ENCODE results near the gene PLA2G6.

The PLA2G6 gene

GRCh38 chr22:38107692-38108515 is 73.7 kb downstream of the PLA2G6 start:
- no peak for DNase-seq

DNA sequence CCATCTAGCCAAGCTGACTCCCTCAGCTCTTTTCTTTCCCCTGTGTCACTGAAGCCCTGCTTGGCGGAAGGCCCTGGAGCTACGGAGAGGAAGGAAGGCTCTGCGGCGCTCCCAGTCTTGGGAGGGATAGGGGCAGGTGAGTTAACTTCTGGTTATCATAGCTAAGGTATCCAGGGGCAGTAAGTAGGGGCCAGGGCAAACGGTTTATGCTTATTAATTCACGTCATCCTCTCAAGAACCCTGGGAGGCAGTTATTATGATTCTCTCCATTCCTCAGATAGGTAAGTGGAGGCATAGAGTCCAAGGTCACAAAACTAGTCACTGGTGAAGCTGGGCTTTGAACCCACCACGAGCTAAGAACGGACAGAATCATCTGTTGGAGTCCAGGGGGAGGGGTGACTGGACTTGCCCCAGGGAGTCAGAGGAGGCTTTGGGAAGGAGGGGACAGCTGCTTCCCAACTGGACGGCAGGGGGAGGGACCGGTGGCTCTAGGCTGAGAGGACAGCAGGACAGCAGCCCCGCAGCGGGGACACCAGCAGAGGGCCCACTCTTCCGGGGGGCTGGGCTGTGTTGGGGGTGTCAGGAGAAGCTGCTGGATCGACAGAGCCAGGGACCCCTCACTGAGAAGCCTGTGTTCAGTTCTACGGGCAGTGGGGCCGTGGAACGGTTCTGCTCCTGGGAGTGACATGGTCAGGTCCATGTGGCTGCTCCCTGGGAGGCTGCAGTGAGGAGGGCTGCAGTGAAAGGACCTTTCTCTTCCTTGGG is 74.6 kb downstream of the PLA2G6 start:
- no peak for DNase-seq

DNA sequence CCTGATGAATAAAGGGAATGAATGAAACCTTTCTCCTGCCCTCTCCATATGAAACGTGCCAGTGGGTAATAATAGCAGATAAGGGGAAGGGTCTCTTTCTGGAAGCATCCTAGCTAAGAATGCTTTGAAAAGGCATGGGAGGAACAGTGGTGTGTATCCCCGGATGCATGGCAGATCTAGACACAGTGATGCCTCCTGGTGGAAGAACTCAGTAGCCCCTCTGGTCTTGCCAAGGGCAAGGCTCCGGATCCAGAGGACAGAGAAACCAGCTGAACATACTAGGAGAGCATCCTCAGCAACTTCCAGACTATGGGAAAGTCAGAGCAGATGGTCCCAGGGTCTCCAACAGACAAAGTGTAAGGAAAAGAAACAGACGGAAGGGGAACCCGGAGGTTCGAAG is 77.5 kb downstream of the PLA2G6 start:
- DNase-seq, result no peak

GRCh38 chr22:38103641-38104040 is 78.0 kb downstream of the PLA2G6 start:
- no peak for DNase-seq

GRCh38 chr22:38098410-38099249 is 83.0 kb downstream of the PLA2G6 start:
- no peak for DNase-seq

- no peak for DNase-seq
Measured at GRCh38 chr22:38097557-38098409, 83.8 kb downstream of the PLA2G6 start.

DNA sequence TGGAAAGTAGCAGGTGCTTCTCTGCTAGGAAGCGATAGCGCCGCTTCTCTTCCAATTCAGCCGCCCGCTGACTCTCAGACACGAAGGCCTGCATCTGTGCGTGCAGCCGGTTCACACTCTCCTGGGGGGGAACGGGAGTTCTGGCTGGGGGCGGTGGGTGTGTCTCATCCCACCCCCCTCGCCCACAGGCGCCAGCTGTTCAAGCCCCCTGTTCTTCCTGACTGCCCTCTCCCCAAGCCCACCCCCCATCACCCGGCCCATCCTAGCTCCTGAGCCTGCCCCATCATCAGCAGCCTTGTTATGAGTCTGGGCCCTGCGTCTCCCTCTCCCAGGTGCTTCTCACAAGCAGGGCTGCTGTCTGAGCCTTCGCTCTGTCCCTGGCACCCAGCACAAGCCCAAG is 84.6 kb downstream of the PLA2G6 start:
- DNase-seq, result no peak

DNA sequence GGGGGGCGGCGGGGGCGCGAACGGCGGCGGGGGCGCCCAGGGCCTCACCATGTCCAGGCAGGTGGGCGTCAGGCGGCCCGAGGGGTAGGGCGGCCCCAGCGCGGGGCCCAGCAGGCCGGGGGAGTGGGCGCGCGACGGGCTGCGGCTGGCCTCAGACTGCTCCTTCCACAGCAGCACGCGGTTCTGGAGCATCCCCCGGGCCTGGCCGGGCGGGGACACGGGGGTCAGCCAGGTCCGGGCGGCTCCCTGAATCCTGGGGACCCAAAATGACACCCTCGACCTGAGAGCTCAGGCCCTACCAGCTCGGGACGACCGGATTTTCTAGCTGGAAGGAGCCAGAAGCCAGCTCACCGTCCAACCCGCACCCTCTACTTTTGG is 92.2 kb downstream of the PLA2G6 start:
- DNase-seq, result no peak

DNA sequence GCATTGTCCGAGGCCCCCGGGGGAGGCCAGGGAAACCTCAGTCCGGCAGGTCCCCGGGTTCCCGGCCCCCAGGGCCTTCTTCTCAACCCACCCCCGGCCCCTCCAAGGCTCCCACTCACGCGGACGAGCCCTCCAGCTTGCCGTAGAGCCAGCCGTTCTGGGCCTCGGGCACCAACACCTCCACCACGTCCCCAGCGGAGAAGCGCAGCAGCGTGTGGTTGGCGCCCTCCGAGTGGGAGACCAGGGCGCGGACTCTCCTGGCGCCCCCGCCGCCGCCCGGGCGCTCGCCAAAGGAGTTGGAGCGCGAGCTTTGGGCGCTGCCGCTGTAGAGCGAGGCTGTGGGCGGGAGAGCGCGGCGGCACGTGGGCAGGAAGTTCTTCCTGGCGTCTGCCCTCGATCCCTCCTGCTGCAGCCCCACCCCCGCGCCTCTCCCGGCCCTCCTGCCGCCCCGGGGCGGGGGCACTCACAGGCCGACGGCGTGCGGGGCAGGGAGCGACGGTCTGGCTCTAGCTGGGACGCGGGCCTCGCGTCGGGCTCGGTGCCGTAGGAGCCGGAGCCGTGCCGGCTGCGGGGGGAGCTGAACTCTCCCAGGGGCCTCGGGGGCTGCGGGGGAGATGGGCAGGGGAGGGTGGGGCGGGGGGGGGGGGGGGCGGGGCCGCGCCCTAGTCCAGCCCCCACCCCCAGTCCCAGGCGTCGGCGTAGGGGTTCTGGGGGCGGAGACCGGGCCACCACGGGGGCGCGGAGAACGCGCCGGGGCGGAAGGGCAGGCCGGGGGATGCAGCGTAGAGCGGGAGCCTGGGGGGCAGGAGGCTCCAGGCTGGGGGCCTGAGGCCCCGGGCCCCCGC is 92.8 kb downstream of the PLA2G6 start:
- DNase-seq, result no peak

DNA sequence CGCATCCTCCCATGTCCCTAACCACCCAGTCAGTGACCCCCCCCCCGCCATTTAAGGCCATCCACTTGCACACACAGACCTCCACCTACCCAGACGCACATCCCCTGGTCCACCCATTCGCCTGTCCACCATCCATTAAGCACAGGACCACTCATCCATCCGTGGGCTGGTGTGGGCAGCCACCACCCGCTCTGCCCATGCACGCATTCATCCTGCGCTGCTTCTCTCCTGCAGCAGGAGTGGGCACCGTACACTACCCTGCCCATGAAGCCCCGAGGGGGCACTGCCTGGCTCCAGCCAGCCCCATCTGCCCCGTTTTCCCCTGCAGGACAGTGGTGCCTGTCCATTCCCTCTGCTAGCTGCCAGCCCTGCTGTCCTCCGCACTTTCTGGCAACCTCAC is 93.8 kb downstream of the PLA2G6 start:
- no peak for DNase-seq

DNA sequence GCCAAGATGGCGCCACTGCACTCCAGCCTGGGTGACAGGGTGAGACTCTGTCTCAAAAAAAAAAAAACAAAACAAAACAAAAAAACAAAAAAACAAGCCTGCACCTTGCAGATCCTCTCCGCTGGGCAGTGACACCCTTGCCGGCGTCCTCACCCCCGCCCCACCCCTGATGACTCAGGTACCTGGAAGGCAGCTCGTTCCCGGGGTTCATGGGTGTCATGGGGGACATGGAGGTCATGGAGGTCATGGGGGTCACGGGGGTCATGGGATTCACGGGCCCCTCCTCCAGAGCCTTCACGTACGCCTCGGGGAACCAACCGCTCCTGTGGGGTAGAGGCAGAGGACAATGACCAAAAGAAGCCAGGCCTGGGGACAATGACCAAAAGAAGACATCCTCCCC is 94.7 kb downstream of the PLA2G6 start:
- no peak for DNase-seq

- no peak for DNase-seq
Measured at GRCh38 chr22:38086001-38086845, 95.4 kb downstream of the PLA2G6 start.

GRCh38 chr22:38085501-38085900 is 96.1 kb downstream of the PLA2G6 start:
- no peak for DNase-seq

DNA sequence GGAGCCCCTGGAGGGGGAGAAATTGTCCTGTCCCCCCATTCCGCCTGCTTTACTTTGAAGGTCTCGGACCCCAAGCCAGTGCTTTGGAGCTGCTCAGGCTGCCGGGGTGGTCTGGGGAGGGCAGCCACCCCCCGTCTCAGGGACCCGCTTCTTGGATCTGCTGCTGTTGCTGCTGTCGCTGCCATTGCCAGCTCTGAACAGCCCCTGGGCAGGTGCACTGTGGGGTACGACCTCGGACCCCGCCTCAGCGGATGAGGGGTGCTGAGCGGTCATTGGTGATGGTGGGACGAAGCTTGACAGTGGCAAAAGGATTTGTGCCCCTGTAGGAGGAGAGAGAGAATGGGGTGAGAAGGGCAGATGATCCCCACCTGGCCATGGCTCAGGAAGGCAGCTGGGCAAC is 96.6 kb downstream of the PLA2G6 start:
- DNase-seq, result no peak

DNA sequence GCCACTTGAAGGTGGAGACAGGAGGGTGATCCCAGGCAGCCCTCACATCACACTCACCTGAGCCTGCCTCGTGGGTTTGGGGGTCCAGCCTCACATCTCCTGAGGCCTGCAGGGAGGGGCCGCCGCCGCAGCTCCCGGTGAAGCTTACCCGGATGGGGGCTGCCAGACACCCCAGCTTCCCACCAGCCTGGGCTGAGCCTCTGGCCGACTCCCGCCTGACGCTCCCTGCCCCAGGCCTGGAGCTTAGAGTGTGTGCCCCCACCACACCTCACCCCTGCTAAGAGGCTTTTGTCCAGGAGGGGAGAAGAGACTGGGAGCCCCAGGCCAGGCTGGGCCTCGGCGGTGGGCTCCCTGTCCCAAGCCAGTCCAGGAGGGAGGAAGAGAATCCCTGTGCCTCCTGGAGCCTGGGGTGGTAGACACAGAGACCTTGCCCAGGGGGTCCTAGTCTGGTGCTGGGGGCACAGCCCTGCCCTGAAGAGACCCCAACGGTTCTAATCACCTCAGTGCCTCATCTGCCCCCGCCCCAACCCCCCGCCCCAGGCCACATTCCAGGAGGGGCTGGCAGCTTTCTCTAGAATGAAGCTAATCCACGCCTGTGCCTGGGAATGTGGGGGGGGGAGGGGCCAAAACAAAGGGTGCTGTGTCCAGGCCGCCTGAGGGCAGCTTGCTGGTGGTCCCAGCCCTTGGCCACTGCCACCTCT is 97.5 kb downstream of the PLA2G6 start, which contains the start of gene SLC16A8:
Gene SLC16A8, minus strand, starts transcription at position 254 of the 701 bp plus-strand sequence. CDS start 1,311 bp downstream, outside the sequence.
- DNase-seq, result no peak

DNA sequence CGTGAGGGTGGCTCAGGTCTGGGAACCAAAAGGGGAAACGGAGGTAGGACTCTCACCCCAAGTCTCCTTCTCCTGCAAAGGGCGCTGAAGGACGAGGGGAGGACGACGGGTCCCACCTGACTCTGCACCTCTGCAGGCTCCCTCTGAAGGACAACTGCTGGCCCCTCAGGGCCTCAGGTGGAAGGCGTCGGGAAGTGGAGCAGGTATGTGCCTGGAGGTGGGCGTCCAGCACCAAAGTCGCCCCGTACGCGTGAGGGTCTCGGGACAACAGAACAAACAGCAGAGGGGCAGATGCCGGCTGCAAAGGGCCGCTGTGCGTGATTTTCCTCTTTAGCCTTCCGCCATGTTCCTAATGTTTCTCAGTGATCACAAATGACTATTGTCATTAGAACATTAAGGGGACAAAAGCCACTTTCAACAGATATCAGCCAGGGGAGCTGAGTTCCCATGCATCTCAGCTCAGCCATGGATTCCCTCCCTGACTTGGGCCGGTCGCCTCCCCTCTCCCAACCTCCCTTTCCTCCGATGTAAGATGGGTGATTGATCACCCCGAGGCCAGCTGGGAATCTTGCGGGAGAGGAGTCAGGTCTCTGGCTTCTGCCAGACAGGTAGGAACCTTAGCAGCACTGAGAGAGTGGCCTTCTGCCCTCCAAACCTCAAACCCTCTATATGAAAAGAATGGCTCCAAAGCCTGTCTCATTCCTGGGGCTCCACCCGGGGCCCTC is 98.5 kb downstream of the PLA2G6 start:
- DNase-seq, result no peak

- no peak for DNase-seq
Measured at GRCh38 chr22:38081941-38082828, 99.4 kb downstream of the PLA2G6 start.

DNA sequence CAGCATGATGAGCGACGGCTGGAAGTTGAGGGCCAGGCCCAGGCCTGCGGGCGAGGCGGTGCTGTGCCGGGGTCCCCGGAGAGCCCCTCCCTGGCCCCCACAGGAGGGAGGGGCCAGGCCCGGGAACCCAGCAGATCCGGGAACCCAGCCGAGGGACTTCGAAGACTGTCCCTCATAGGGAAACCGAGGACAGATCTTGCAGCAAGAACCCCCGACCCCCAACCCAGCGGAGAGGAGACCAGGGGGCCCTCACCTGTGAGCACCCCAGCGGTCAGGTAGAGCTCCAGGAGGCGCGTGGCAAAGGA is 100.0 kb downstream of the PLA2G6 start:
- no peak for DNase-seq
